Adipocyte (in vitro differentiated cells): ENCODE data around the gene HOXA6.

Experiments
- DNase-seq: peaks from one replicate; pipeline ENCODE4 v3.0.0-alpha.2; 2015; ENCODE audit warnings: low read depth
- H3K27me3 ChIP-seq: replicated peaks from 2 replicates; pipeline ENCODE4 v1.7.0; 2013; ENCODE audit warnings: mild to moderate bottlenecking, low read length, moderate library complexity; ENCODE audit not compliant: control insufficient read depth, insufficient read depth
- H3K36me3 ChIP-seq: 2 replicates; pipeline ENCODE4 v1.7.0; 2013; ENCODE audit warnings: low read length, mild to moderate bottlenecking, moderate library complexity; ENCODE audit not compliant: control insufficient read depth, insufficient read depth, severe bottlenecking
- H3K4me1 ChIP-seq: 2 replicates; pipeline ENCODE4 v1.7.0; 2013; ENCODE audit warnings: mild to moderate bottlenecking, low read length, moderate library complexity; ENCODE audit not compliant: control insufficient read depth, insufficient read depth
- H3K4me3 ChIP-seq: 2 replicates; pipeline ENCODE4 v1.7.0; 2013; ENCODE audit warnings: mild to moderate bottlenecking, low read length, moderate library complexity
- H3K9ac ChIP-seq: 2 replicates; pipeline ENCODE4 v1.7.0; 2013; ENCODE audit warnings: mild to moderate bottlenecking, low read length, moderate library complexity
- H3K9me3 ChIP-seq: 2 replicates; pipeline ENCODE4 v1.7.0; 2013; ENCODE audit warnings: mild to moderate bottlenecking, low read length, moderate library complexity; ENCODE audit not compliant: control insufficient read depth

HOXA6 gene

GRCh38 chr7:27124902-27125689 lies 22.5 kb downstream of the HOXA6 start:
- no peaks in the 10 kb centered on the region for H3K27me3 ChIP-seq
- peaks cover 24% of the 10 kb centered on the region for H3K36me3 ChIP-seq
- no peaks in the 10 kb centered on the region for H3K9me3 ChIP-seq
- H3K4me1 ChIP-seq = peaks cover 40% of the 10 kb centered on the region
- H3K4me3 ChIP-seq = no peak overlapping the region
- no peak overlapping the region for H3K9ac ChIP-seq
- DNase-seq = no peak

- Histone ChIP-seq H3K4me1 (peaks cover 41% of the 10 kb centered on the region), H3K9ac (no peak overlapping the region), H3K4me3 (no peak overlapping the region), H3K36me3 (peaks cover 23% of the 10 kb centered on the region), H3K27me3 (no peaks in the 10 kb centered on the region), H3K9me3 (no peaks in the 10 kb centered on the region)
- no peak for DNase-seq
Measured at GRCh38 chr7:27124096-27124901, 23.3 kb downstream of the HOXA6 start.

GRCh38 chr7:27123477-27124053 lies 24.0 kb downstream of the HOXA6 start:
- Histone ChIP-seq H3K9ac (no peak overlapping the region), H3K36me3 (peaks cover 16% of the 10 kb centered on the region), H3K9me3 (no peaks in the 10 kb centered on the region), H3K4me1 (peaks cover 35% of the 10 kb centered on the region), H3K4me3 (no peak overlapping the region), H3K27me3 (no peaks in the 10 kb centered on the region)
- DNase-seq = no peak

GRCh38 chr7:27123007-27123476 lies 24.5 kb downstream of the HOXA6 start:
- no peak overlapping the region for H3K9ac ChIP-seq
- no peak overlapping the region for H3K4me3 ChIP-seq
- H3K4me1 ChIP-seq = peaks cover 34% of the 10 kb centered on the region
- H3K27me3 ChIP-seq = no peaks in the 10 kb centered on the region
- no peaks in the 10 kb centered on the region for H3K9me3 ChIP-seq
- peaks cover 20% of the 10 kb centered on the region for H3K36me3 ChIP-seq
- no peak for DNase-seq

- no peak for DNase-seq
- no peaks in the 10 kb centered on the region for H3K9me3 ChIP-seq
- no peak overlapping the region for H3K4me3 ChIP-seq
- peaks cover 24% of the 10 kb centered on the region for H3K36me3 ChIP-seq
- H3K4me1 ChIP-seq = peaks cover 29% of the 10 kb centered on the region
- H3K9ac ChIP-seq = peak overlapping the region; percentile 23
- no peaks in the 10 kb centered on the region for H3K27me3 ChIP-seq
Measured at GRCh38 chr7:27122077-27122910, 25.3 kb downstream of the HOXA6 start.

GRCh38 chr7:27121684-27122076 lies 25.9 kb downstream of the HOXA6 start:
- no peaks in the 10 kb centered on the region for H3K9me3 ChIP-seq
- DNase-seq = no peak
- peak overlapping the region; percentile 23 for H3K9ac ChIP-seq
- H3K4me1 ChIP-seq = peaks cover 32% of the 10 kb centered on the region
- H3K27me3 ChIP-seq = no peaks in the 10 kb centered on the region
- peaks cover 25% of the 10 kb centered on the region for H3K36me3 ChIP-seq
- H3K4me3 ChIP-seq = no peak overlapping the region

- no peak overlapping the region for H3K4me3 ChIP-seq
- H3K36me3 ChIP-seq = peaks cover 19% of the 10 kb centered on the region
- H3K9me3 ChIP-seq = no peaks in the 10 kb centered on the region
- no peak overlapping the region for H3K9ac ChIP-seq
- DNase-seq = no peak
- no peaks in the 10 kb centered on the region for H3K27me3 ChIP-seq
- peaks cover 41% of the 10 kb centered on the region for H3K4me1 ChIP-seq
Measured at GRCh38 chr7:27119412-27119911, 28.1 kb downstream of the HOXA6 start.

GRCh38 chr7:27118580-27118979 lies 29.0 kb downstream of the HOXA6 start:
- H3K27me3 ChIP-seq = no peaks in the 10 kb centered on the region
- no peak for DNase-seq
- no peaks in the 10 kb centered on the region for H3K9me3 ChIP-seq
- no peak overlapping the region for H3K9ac ChIP-seq
- H3K4me3 ChIP-seq = no peak overlapping the region
- peaks cover 19% of the 10 kb centered on the region for H3K36me3 ChIP-seq
- peaks cover 45% of the 10 kb centered on the region for H3K4me1 ChIP-seq

- Histone ChIP-seq H3K4me1 (peaks cover 49% of the 10 kb centered on the region), H3K9me3 (no peaks in the 10 kb centered on the region), H3K36me3 (peaks cover 19% of the 10 kb centered on the region), H3K4me3 (peak overlapping the region; percentile 65), H3K27me3 (no peaks in the 10 kb centered on the region), H3K9ac (peak overlapping the region; percentile 41)
- DNase-seq = no peak
Measured at GRCh38 chr7:27117887-27118491, 29.6 kb downstream of the HOXA6 start.
